Duodenal mucosa (tissue), 2 donors: ENCODE measurements around the gene MEF2C.

ENCODE experiments used
- H3K27ac ChIP-seq: one replicate; pipeline ENCODE4 v1.7.0; 2013; ENCODE audit warnings: low read depth, low read length
- H3K27me3 ChIP-seq, 2 donors: one replicate each; pipeline ENCODE4 v1.7.0; 2013; ENCODE audit warnings: low read length in 2 of 2, control low read depth in 1 of 2; ENCODE audit not compliant: insufficient read depth in 2 of 2, control insufficient read depth in 1 of 2
- H3K36me3 ChIP-seq, 2 donors: one replicate each; pipeline ENCODE4 v1.7.0; 2013; ENCODE audit warnings: low read length in 2 of 2, control low read depth in 1 of 2; ENCODE audit not compliant: insufficient read depth in 2 of 2, control insufficient read depth in 1 of 2
- H3K4me1 ChIP-seq, 2 donors: one replicate each; pipeline ENCODE4 v1.7.0; 2013; ENCODE audit warnings: low read length in 2 of 2, control low read depth in 1 of 2; ENCODE audit not compliant: insufficient read depth in 2 of 2, control insufficient read depth in 1 of 2
- H3K4me3 ChIP-seq, 2 donors: one replicate each; pipeline ENCODE4 v1.7.0; 2013; ENCODE audit warnings: low read length in 2 of 2, low read depth in 1 of 2
- H3K9ac ChIP-seq, 2 donors: one replicate each; pipeline ENCODE4 v1.7.0; 2013; ENCODE audit warnings: low read length in 2 of 2, low read depth in 1 of 2
- H3K9me3 ChIP-seq, 2 donors: one replicate each; pipeline ENCODE4 v1.7.0; 2013; ENCODE audit warnings: low read length in 2 of 2, control low read depth in 1 of 2; ENCODE audit not compliant: control insufficient read depth in 1 of 2

Gene MEF2C

GRCh38 chr5:88888848-88889188 lies 5.8 kb upstream of the MEF2C start:
- peaks cover 0 to 4% of the 10 kb centered on the region in 2 donors for H3K27me3 ChIP-seq
- H3K4me1 ChIP-seq = peaks cover 0 to 6% of the 10 kb centered on the region in 2 donors
- H3K9me3 ChIP-seq = no peaks in the 10 kb centered on the region
- H3K27ac ChIP-seq = peak overlapping the region; percentile 41
- H3K9ac ChIP-seq = peak overlapping the region in 1 of 2 donors; percentile 25
- H3K36me3 ChIP-seq = no peaks in the 10 kb centered on the region
- peak overlapping the region; percentile 65 to 73 for H3K4me3 ChIP-seq

GRCh38 chr5:88888291-88888690 lies 5.3 kb upstream of the MEF2C start:
- Histone ChIP-seq H3K4me1 (peaks cover 0 to 6% of the 10 kb centered on the region in 2 donors), H3K36me3 (no peaks in the 10 kb centered on the region), H3K9me3 (no peaks in the 10 kb centered on the region), H3K4me3 (no peak overlapping the region), H3K27me3 (peaks cover 0 to 4% of the 10 kb centered on the region in 2 donors), H3K27ac (no peak overlapping the region), H3K9ac (no peak overlapping the region)

GRCh38 chr5:88887342-88887741 lies 4.4 kb upstream of the MEF2C start:
- no peak overlapping the region for H3K9ac ChIP-seq
- H3K36me3 ChIP-seq = no peaks in the 10 kb centered on the region
- no peaks in the 10 kb centered on the region for H3K9me3 ChIP-seq
- H3K27me3 ChIP-seq = peaks cover 3 to 7% of the 10 kb centered on the region in 2 donors
- H3K4me3 ChIP-seq = no peak overlapping the region
- peaks cover 0 to 6% of the 10 kb centered on the region in 2 donors for H3K4me1 ChIP-seq
- H3K27ac ChIP-seq = no peak overlapping the region

- H3K4me3 ChIP-seq = peak overlapping the region in 1 of 2 donors; percentile 35
- peaks cover 5 to 10% of the 10 kb centered on the region in 2 donors for H3K27me3 ChIP-seq
- H3K36me3 ChIP-seq = no peaks in the 10 kb centered on the region
- no peaks in the 10 kb centered on the region for H3K9me3 ChIP-seq
- H3K27ac ChIP-seq = no peak overlapping the region
- H3K9ac ChIP-seq = no peak overlapping the region
- H3K4me1 ChIP-seq = peaks cover 0 to 6% of the 10 kb centered on the region in 2 donors
Observed at GRCh38 chr5:88886746-88887341, 3.9 kb upstream of the MEF2C start.

- Histone ChIP-seq H3K36me3 (no peaks in the 10 kb centered on the region), H3K27ac (no peak overlapping the region), H3K9ac (no peak overlapping the region), H3K9me3 (no peaks in the 10 kb centered on the region), H3K4me3 (peak overlapping the region in 1 of 2 donors; percentile 35), H3K27me3 (peaks cover 5 to 10% of the 10 kb centered on the region in 2 donors), H3K4me1 (peaks cover 0 to 6% of the 10 kb centered on the region in 2 donors)
Observed at GRCh38 chr5:88886252-88886651, 3.3 kb upstream of the MEF2C start.

- H3K9ac ChIP-seq = no peak overlapping the region
- no peaks in the 10 kb centered on the region for H3K36me3 ChIP-seq
Observed at GRCh38 chr5:88885002-88885401, 2.0 kb upstream of the MEF2C start.

GRCh38 chr5:88884608-88884877 lies 1.6 kb upstream of the MEF2C start:
- H3K4me3 ChIP-seq = peak overlapping the region; percentile 79 to 87
- no peaks in the 10 kb centered on the region for H3K9me3 ChIP-seq
- peaks cover 0 to 6% of the 10 kb centered on the region in 2 donors for H3K4me1 ChIP-seq
- H3K36me3 ChIP-seq = no peaks in the 10 kb centered on the region
- H3K27ac ChIP-seq = peak overlapping the region; percentile 81
- H3K9ac ChIP-seq = peak overlapping the region; percentile 61 to 73
- H3K27me3 ChIP-seq = peaks cover 5 to 10% of the 10 kb centered on the region in 2 donors

More at GRCh38 chr5:88885002-88885401, 2.0 kb upstream of the MEF2C start:
- H3K4me3 ChIP-seq = no peak overlapping the region
- peaks cover 5 to 10% of the 10 kb centered on the region in 2 donors for H3K27me3 ChIP-seq
- no peaks in the 10 kb centered on the region for H3K9me3 ChIP-seq
- peaks cover 0 to 6% of the 10 kb centered on the region in 2 donors for H3K4me1 ChIP-seq
- peak overlapping the region; percentile 36 for H3K27ac ChIP-seq

- peak overlapping the region; percentile 79 to 87 for H3K4me3 ChIP-seq
- H3K9me3 ChIP-seq = no peaks in the 10 kb centered on the region
- no peaks in the 10 kb centered on the region for H3K36me3 ChIP-seq
- peak overlapping the region; percentile 61 to 73 for H3K9ac ChIP-seq
- peaks cover 5 to 10% of the 10 kb centered on the region in 2 donors for H3K27me3 ChIP-seq
- peaks cover 0 to 6% of the 10 kb centered on the region in 2 donors for H3K4me1 ChIP-seq
- peak overlapping the region; percentile 81 for H3K27ac ChIP-seq
Observed at GRCh38 chr5:88883836-88884607, 1.0 kb upstream of the MEF2C start.

- H3K27me3 ChIP-seq = peaks cover 5 to 10% of the 10 kb centered on the region in 2 donors
- peak overlapping the region; percentile 65 to 73 for H3K9ac ChIP-seq
- peak overlapping the region; percentile 81 for H3K27ac ChIP-seq
- peaks cover 0 to 6% of the 10 kb centered on the region in 2 donors for H3K4me1 ChIP-seq
- peak overlapping the region; percentile 79 to 87 for H3K4me3 ChIP-seq
- no peaks in the 10 kb centered on the region for H3K9me3 ChIP-seq
- no peaks in the 10 kb centered on the region for H3K36me3 ChIP-seq
Observed at GRCh38 chr5:88882276-88883038, 527 bp downstream of the MEF2C start.

- Histone ChIP-seq H3K4me3 (peak overlapping the region; percentile 79 to 87), H3K9ac (peak overlapping the region in 1 of 2 donors; percentile 6), H3K27ac (peak overlapping the region; percentile 13), H3K9me3 (no peaks in the 10 kb centered on the region), H3K27me3 (peaks cover 5 to 10% of the 10 kb centered on the region in 2 donors), H3K36me3 (no peaks in the 10 kb centered on the region), H3K4me1 (peaks cover 0 to 9% of the 10 kb centered on the region in 2 donors)
Observed at GRCh38 chr5:88881571-88881971, 1.4 kb downstream of the MEF2C start.
